Measurements from ENCODE around the gene CIDEC. TPM values are rescaled to one million over a fixed set of nuclear protein-coding genes. Genes with fewer than 3 reads are reported as not detected.

The CIDEC gene
- total and polyA plus RNA-seq, 8 donors, result 0.63 to 21.4 (median 2.0) TPM; not detected in 2

DNA sequence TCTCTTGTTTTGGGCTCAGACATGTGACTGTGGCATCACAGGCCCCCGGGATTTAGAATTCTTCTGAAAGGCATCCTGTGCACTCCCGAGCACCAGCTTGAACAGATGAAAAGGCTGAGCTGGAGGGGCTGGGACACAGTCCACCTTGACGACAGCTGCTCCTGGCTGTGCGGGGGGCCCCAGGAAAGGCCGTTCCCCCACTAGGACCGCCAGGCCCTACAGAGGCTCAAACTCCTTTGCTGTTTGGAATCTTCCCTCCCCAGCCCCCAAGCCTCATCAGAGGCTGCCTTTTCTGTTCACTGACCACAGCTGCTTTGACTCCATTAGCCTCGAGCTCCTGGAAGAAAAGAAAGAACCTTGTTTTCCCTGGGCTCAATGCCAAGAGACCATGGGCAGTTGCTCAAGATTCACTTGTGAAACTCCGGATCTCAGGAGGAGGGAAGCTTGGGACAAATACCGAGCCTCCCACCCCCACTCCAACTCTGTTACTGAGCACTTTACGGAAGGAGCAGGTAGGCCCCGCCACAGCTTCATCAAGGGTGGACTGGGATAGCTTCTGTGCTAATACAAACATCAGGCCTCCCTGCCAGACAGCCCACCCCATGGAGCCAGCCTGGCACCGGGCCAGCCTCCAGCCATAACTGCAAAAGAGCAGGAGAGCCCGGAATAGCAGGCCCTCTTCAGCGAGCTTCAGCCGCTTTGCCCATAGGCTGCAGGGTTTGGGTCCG lies 15.7 kb downstream of the CIDEC start:
- no peak for TF ChIP-seq CTCF (IDR thresholded peaks at IDR 0.05)
- no peak for TF ChIP-seq POLR2A (IDR thresholded peaks at IDR 0.05)
- no peak for TF ChIP-seq EP300 (IDR thresholded peaks at IDR 0.05)
- TF ChIP-seq POLR2AphosphoS5 (IDR thresholded peaks at IDR 0.05), result peak in 1 of 3 donors; percentile 17
- intact Hi-C loops (cut with DNase I; ENCODE audit: low total_unique reads), result no loop called here
- Histone ChIP-seq H3K4me3 (peak overlapping the region in 2 of 4 donors; percentile 1 to 18), H3K36me3 (no peaks in the 10 kb centered on the region), H3K27me3 (no peaks in the 10 kb centered on the region), H3K9me3 (no peaks in the 10 kb centered on the region), H3K27ac (peak overlapping the region in 4 of 5 donors; percentile 68 to 86 (median 76)), H3K4me1 (peaks cover 14 to 43% (median 24%) of the 10 kb centered on the region in 4 donors)
- peak; percentile 48 to 88 for DNase-seq
- 51 to 60% (median 57%) methylated on average over 15 to 16 of the region's 16 CpGs for WGBS, 5 donors

- 61 to 94% (median 70%) methylated on average over 5 to 22 of the region's 22 CpGs for WGBS, 5 donors
- Histone ChIP-seq H3K9me3 (no peaks in the 10 kb centered on the region), H3K27me3 (no peaks in the 10 kb centered on the region), H3K4me1 (peaks cover 14 to 43% (median 24%) of the 10 kb centered on the region in 4 donors), H3K4me3 (peak overlapping the region; percentile 42 to 55 (median 48)), H3K27ac (peak overlapping the region in 4 of 5 donors; percentile 35 to 86 (median 74)), H3K36me3 (no peaks in the 10 kb centered on the region)
- intact Hi-C loops (cut with DNase I; ENCODE audit: low total_unique reads), result no loop called here
- TF ChIP-seq POLR2A (IDR thresholded peaks at IDR 0.05) (no peak), CTCF (IDR thresholded peaks at IDR 0.05) (no peak), EP300 (IDR thresholded peaks at IDR 0.05) (no peak), POLR2AphosphoS5 (IDR thresholded peaks at IDR 0.05) (no peak)
- no peak for DNase-seq
Observed at GRCh38 chr3:9863058-9863772, 16.8 kb downstream of the CIDEC start.

GRCh38 chr3:9862391-9863057 lies 17.5 kb downstream of the CIDEC start:
- Histone ChIP-seq H3K4me3 (peak overlapping the region; percentile 42 to 55 (median 48)), H3K9me3 (no peaks in the 10 kb centered on the region), H3K36me3 (no peaks in the 10 kb centered on the region), H3K27me3 (no peaks in the 10 kb centered on the region), H3K4me1 (peaks cover 14 to 43% (median 24%) of the 10 kb centered on the region in 4 donors), H3K27ac (peak overlapping the region in 3 of 5 donors; percentile 35 to 86 (median 62))
- 8 to 21% (median 12%) methylated on average over 19 to 45 of the region's 45 CpGs for WGBS, 5 donors
- peak; percentile 66 to 85 for DNase-seq
- intact Hi-C loops (cut with DNase I; ENCODE audit: low total_unique reads), result no loop called here
- TF ChIP-seq POLR2AphosphoS5 (IDR thresholded peaks at IDR 0.05), result no peak
- TF ChIP-seq CTCF (IDR thresholded peaks at IDR 0.05), result peak in 5 of 7 experiments; percentile 7 to 62 (median 31)
- TF ChIP-seq POLR2A (IDR thresholded peaks at IDR 0.05), result no peak

GRCh38 chr3:9861626-9862130 lies 18.4 kb downstream of the CIDEC start:
- Histone ChIP-seq H3K4me1 (peaks cover 14 to 40% (median 24%) of the 10 kb centered on the region in 4 donors), H3K4me3 (no peak overlapping the region), H3K36me3 (no peaks in the 10 kb centered on the region), H3K27me3 (no peaks in the 10 kb centered on the region), H3K27ac (peak overlapping the region in 2 of 5 donors; percentile 62 to 86), H3K9me3 (no peaks in the 10 kb centered on the region)
- no peak for DNase-seq
- intact Hi-C loops (cut with DNase I; ENCODE audit: low total_unique reads), result no loop called here
- TF ChIP-seq EP300 (IDR thresholded peaks at IDR 0.05), result no peak
- TF ChIP-seq POLR2AphosphoS5 (IDR thresholded peaks at IDR 0.05), result no peak
- no peak for TF ChIP-seq CTCF (IDR thresholded peaks at IDR 0.05)
- TF ChIP-seq POLR2A (IDR thresholded peaks at IDR 0.05), result no peak
- 86 to 92% (median 89%) methylated on average over 5 of the region's 5 CpGs for WGBS, 5 donors
